HG03520 (cell line): ENCODE results near the gene ASPSCR1.

Experiments used
- ATAC-seq: cut with Tn5 transposase; IDR thresholded peaks from one replicate; pipeline ENCODE4 v1.9.1; 2021; ENCODE audit warnings: mild to moderate bottlenecking, moderate library complexity; ENCODE audit not compliant: unreplicated experiment

ASPSCR1 gene

GRCh38 chr17:82051776-82052637 lies 74.6 kb downstream of the ASPSCR1 start, which contains the start of the genes GPS1 and RFNG:
TSS of gene GPS1 (plus strand) at chr17:82051898. CDS start at chr17:82051932, 34 bp downstream.
TSS of gene RFNG (minus strand) at chr17:82051811. CDS start at chr17:82051766, 45 bp downstream.
- no peak for ATAC-seq

GRCh38 chr17:82052638-82053059 lies 75.2 kb downstream of the ASPSCR1 start:
- ATAC-seq: no peak

GRCh38 chr17:82053130-82053529 lies 75.7 kb downstream of the ASPSCR1 start:
- ATAC-seq: no peak

- no peak for ATAC-seq
Measured at GRCh38 chr17:82053556-82054263, 76.3 kb downstream of the ASPSCR1 start.

- no peak for ATAC-seq
Measured at GRCh38 chr17:82054351-82055022, 77.1 kb downstream of the ASPSCR1 start.

GRCh38 chr17:82055023-82055964 lies 77.9 kb downstream of the ASPSCR1 start:
- ATAC-seq: no peak

GRCh38 chr17:82055965-82056728 lies 78.7 kb downstream of the ASPSCR1 start:
- no peak for ATAC-seq

GRCh38 chr17:82056729-82057621 lies 79.5 kb downstream of the ASPSCR1 start:
- no peak for ATAC-seq

GRCh38 chr17:82058230-82058854 lies 80.9 kb downstream of the ASPSCR1 start:
- no peak for ATAC-seq

GRCh38 chr17:82058855-82059249 lies 81.4 kb downstream of the ASPSCR1 start:
- no peak for ATAC-seq

GRCh38 chr17:82059272-82060000 lies 82.0 kb downstream of the ASPSCR1 start:
- ATAC-seq: no peak

- ATAC-seq: no peak
Measured at GRCh38 chr17:82060001-82060380, 82.6 kb downstream of the ASPSCR1 start.

- ATAC-seq: no peak
Measured at GRCh38 chr17:82060614-82061013, 83.2 kb downstream of the ASPSCR1 start.

GRCh38 chr17:82061047-82061925 lies 83.9 kb downstream of the ASPSCR1 start:
- no peak for ATAC-seq

GRCh38 chr17:82062076-82062983 lies 84.9 kb downstream of the ASPSCR1 start:
- no peak for ATAC-seq
